Suprapubic skin (tissue), 4 donors: Measurements from ENCODE around the gene CBLB. TPM values are rescaled to one million over a fixed set of nuclear protein-coding genes. Genes with fewer than 3 reads are reported as not detected.

ENCODE experiments used
- DNase-seq, 2 donors: peaks; one replicate each; pipeline ENCODE4 v3.0.0-alpha.2; 2019; ENCODE audit warnings: low spot score in 2 of 2
- H3K27ac ChIP-seq: fragments of 200-600 bp; sonication (generic); one replicate; pipeline ENCODE4 v1.5.1; 2019
- H3K27me3 ChIP-seq: fragments of 200-600 bp; sonication (generic); one replicate; pipeline ENCODE4 v1.5.1; 2019
- H3K36me3 ChIP-seq: fragments of 200-600 bp; sonication (generic); one replicate; pipeline ENCODE4 v1.5.1; 2019
- H3K4me1 ChIP-seq: fragments of 200-600 bp; sonication (generic); one replicate; pipeline ENCODE4 v1.5.1; 2019
- H3K4me3 ChIP-seq: fragments of 200-600 bp; sonication (generic); one replicate; pipeline ENCODE4 v1.5.1; 2019; ENCODE audit warnings: mild to moderate bottlenecking
- H3K9me3 ChIP-seq: fragments of 200-600 bp; sonication (generic); one replicate; pipeline ENCODE4 v1.5.1; 2019
- EP300 ChIP-seq: sonication (generic); formaldehyde crosslinking; IDR thresholded peaks from one replicate; pipeline ENCODE4 v1.6.1; 2017; ENCODE audit warnings: antibody characterized with exemption
- POLR2A ChIP-seq, 2 donors: fragments of 450-650 bp; IDR thresholded peaks; one replicate each; pipeline ENCODE4 v1.6.1; 2017; ENCODE audit warnings: antibody characterized with exemption in 2 of 2, mild to moderate bottlenecking in 2 of 2, moderate library complexity in 2 of 2
- POLR2AphosphoS5 ChIP-seq, 3 donors: sonication (generic); formaldehyde crosslinking; IDR thresholded peaks; one replicate each; pipeline ENCODE4 v1.6.1; 2017; ENCODE audit warnings: antibody characterized with exemption in 3 of 3
- WGBS: methylation state at CpG from one replicate; pipeline ENCODE4 v1.1.5; 2018; 5-methylcytosine and 5-hydroxymethylcytosine counted together
- total RNA-seq, 4 donors: library from RNA; depleted of rRNA; stranded (reverse); fragments of >200 nt; gene quantifications; one replicate each; pipeline ENCODE4 v1.1.0, GENCODE V29; 2016
- TF ChIP-seq, protein P1 (sequence below), 2 donors: fragments of 200-600 bp in 1 of 2; fragments of 450-650 bp in 1 of 2; sonication (generic) in 1 of 2; IDR thresholded peaks; one replicate each; pipeline ENCODE4 v1.5.1; 2016 to 2019; ENCODE audit warnings: antibody characterized with exemption in 2 of 2, mild to moderate bottlenecking in 1 of 2, moderate library complexity in 1 of 2

Gene CBLB
- total RNA-seq, 4 donors from 2014 or later: 16.8 to 43.8 (median 25.2) TPM

- TF ChIP-seq EP300 (no peak), POLR2AphosphoS5 (IDR thresholded peaks at IDR 0.05) (no peak), POLR2A (IDR thresholded peaks at IDR 0.05) (no peak)
- TF ChIP-seq, protein P1, sequence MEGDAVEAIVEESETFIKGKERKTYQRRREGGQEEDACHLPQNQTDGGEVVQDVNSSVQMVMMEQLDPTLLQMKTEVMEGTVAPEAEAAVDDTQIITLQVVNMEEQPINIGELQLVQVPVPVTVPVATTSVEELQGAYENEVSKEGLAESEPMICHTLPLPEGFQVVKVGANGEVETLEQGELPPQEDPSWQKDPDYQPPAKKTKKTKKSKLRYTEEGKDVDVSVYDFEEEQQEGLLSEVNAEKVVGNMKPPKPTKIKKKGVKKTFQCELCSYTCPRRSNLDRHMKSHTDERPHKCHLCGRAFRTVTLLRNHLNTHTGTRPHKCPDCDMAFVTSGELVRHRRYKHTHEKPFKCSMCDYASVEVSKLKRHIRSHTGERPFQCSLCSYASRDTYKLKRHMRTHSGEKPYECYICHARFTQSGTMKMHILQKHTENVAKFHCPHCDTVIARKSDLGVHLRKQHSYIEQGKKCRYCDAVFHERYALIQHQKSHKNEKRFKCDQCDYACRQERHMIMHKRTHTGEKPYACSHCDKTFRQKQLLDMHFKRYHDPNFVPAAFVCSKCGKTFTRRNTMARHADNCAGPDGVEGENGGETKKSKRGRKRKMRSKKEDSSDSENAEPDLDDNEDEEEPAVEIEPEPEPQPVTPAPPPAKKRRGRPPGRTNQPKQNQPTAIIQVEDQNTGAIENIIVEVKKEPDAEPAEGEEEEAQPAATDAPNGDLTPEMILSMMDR (IDR thresholded peaks at IDR 0.05): no peak
- no peak overlapping the region for H3K27ac ChIP-seq
- H3K27me3 ChIP-seq: no peaks in the 10 kb centered on the region
- H3K36me3 ChIP-seq: no peaks in the 10 kb centered on the region
- H3K4me3 ChIP-seq: no peak overlapping the region
- H3K4me1 ChIP-seq: no peaks in the 10 kb centered on the region
- no peak for DNase-seq
- H3K9me3 ChIP-seq: no peaks in the 10 kb centered on the region
- WGBS: 91% methylated on average over 5 of the region's 5 CpGs
Measured at GRCh38 chr3:105773291-105773690, 95.5 kb downstream of the CBLB start.

DNA sequence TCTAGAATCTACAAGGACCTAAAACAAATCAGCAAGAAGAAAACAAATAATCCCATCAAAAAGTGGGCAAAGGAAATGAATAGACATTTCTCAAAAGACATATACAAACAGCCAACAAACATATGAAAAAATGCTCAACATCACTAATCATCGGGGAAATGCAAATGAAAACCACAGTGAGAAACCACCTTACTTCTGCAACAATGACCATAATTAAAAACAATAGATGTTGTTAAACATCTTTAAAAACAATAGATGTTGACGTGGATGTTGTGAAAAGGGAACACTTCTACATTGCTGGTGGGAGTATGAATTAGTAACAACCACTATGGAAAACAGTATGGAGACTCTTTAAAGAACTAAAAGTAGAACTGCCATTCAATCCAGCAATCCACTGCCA lies 96.2 kb downstream of the CBLB start:
- no peak overlapping the region for H3K27ac ChIP-seq
- DNase-seq: no peak
- H3K4me3 ChIP-seq: no peak overlapping the region
- TF ChIP-seq EP300 (no peak), POLR2A (IDR thresholded peaks at IDR 0.05) (no peak), POLR2AphosphoS5 (IDR thresholded peaks at IDR 0.05) (no peak)
- TF ChIP-seq, protein P1 (IDR thresholded peaks at IDR 0.05): no peak
- WGBS: 91% methylated on average over 2 of the region's 2 CpGs
- no peaks in the 10 kb centered on the region for H3K27me3 ChIP-seq
- no peaks in the 10 kb centered on the region for H3K4me1 ChIP-seq
- H3K36me3 ChIP-seq: no peaks in the 10 kb centered on the region
- no peaks in the 10 kb centered on the region for H3K9me3 ChIP-seq

DNA sequence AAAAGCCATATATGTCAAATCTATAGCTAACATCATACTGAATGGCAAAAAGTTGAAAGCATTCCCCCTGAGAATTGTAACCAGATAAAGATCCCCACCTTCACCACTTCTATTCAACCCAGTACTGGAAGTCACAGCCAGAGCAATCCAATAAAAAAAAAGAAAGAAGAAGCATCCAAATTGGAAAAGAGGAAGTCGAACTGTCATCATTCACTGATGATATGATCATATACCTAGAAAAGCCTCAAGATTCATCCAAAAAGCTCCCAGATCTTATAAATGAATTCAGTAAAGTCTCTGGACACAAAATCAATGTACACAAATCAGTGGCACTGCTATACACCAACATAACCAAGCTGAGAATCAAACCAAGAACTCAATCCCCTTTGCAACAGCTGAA lies 97.4 kb downstream of the CBLB start:
- TF ChIP-seq EP300 (no peak), POLR2A (IDR thresholded peaks at IDR 0.05) (no peak), POLR2AphosphoS5 (IDR thresholded peaks at IDR 0.05) (no peak)
- Histone ChIP-seq H3K4me3 (no peak overlapping the region), H3K27ac (no peak overlapping the region), H3K4me1 (no peaks in the 10 kb centered on the region), H3K27me3 (no peaks in the 10 kb centered on the region), H3K9me3 (no peaks in the 10 kb centered on the region), H3K36me3 (no peaks in the 10 kb centered on the region)
- WGBS: 95% methylated on average over 1 of the region's 1 CpG
- no peak for DNase-seq

- 91% methylated on average over 4 of the region's 4 CpGs for WGBS
- Histone ChIP-seq H3K36me3 (no peaks in the 10 kb centered on the region), H3K9me3 (no peaks in the 10 kb centered on the region), H3K4me3 (no peak overlapping the region), H3K27ac (no peak overlapping the region), H3K4me1 (no peaks in the 10 kb centered on the region), H3K27me3 (no peaks in the 10 kb centered on the region)
- no peak for TF ChIP-seq POLR2AphosphoS5 (IDR thresholded peaks at IDR 0.05)
- TF ChIP-seq, protein P1 (IDR thresholded peaks at IDR 0.05): no peak
- TF ChIP-seq EP300: no peak
- no peak for TF ChIP-seq POLR2A (IDR thresholded peaks at IDR 0.05)
- DNase-seq: no peak
Measured at GRCh38 chr3:105770410-105770809, 98.4 kb downstream of the CBLB start.

GRCh38 chr3:105767776-105768175 lies 101.0 kb downstream of the CBLB start:
- peaks cover 5% of the 10 kb centered on the region for H3K36me3 ChIP-seq
- no peak for TF ChIP-seq POLR2AphosphoS5 (IDR thresholded peaks at IDR 0.05)
- TF ChIP-seq EP300: no peak
- TF ChIP-seq, protein P1 (IDR thresholded peaks at IDR 0.05): no peak
- no peak for TF ChIP-seq POLR2A (IDR thresholded peaks at IDR 0.05)
- no peak overlapping the region for H3K27ac ChIP-seq
- no peak for DNase-seq
- H3K4me1 ChIP-seq: no peaks in the 10 kb centered on the region
- no peaks in the 10 kb centered on the region for H3K9me3 ChIP-seq
- H3K4me3 ChIP-seq: no peak overlapping the region
- H3K27me3 ChIP-seq: no peaks in the 10 kb centered on the region

DNA sequence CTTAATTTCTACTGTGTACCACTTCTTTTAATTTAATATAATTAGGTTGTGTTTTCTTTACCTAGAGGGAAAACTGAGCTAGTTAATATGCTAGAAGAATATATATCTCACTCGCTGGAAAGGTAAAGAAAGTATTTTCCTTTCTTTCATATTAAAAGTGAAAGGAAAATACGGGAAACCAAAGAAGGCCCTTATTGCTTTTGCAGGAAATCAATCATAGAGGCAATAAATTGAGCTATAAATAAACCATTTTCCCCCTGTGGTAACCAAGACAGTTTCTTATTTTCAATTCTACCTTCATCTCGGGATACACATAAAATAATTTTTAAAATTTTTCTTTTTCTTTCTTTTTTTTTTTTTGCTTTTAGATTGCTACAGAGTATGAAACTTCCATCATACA lies 101.6 kb downstream of the CBLB start:
- WGBS: 84% methylated on average over 3 of the region's 3 CpGs
- no peak overlapping the region for H3K27ac ChIP-seq
- TF ChIP-seq POLR2AphosphoS5 (IDR thresholded peaks at IDR 0.05) (no peak), POLR2A (IDR thresholded peaks at IDR 0.05) (no peak)
- TF ChIP-seq, protein P1 (IDR thresholded peaks at IDR 0.05): no peak
- no peak for DNase-seq
- no peak overlapping the region for H3K4me3 ChIP-seq
- no peaks in the 10 kb centered on the region for H3K4me1 ChIP-seq
- peaks cover 11% of the 10 kb centered on the region for H3K36me3 ChIP-seq
- H3K27me3 ChIP-seq: no peaks in the 10 kb centered on the region
- H3K9me3 ChIP-seq: no peaks in the 10 kb centered on the region
